WI38 (cell line): Measurements from ENCODE around the gene GPR183.

Source experiments
- H3K4me3 ChIP-seq: 2 replicates; pipeline ENCODE4 v1.5.1; 2011; ENCODE audit warnings: low read depth, mild to moderate bottlenecking, control low read depth, low read length
- TF ChIP-seq, protein P1 (sequence below): IDR thresholded peaks from 2 replicates; pipeline ENCODE4 v1.5.1; 2012; ENCODE audit warnings: low read depth, mild to moderate bottlenecking, control low read depth, low read length

Gene GPR183, protein sequence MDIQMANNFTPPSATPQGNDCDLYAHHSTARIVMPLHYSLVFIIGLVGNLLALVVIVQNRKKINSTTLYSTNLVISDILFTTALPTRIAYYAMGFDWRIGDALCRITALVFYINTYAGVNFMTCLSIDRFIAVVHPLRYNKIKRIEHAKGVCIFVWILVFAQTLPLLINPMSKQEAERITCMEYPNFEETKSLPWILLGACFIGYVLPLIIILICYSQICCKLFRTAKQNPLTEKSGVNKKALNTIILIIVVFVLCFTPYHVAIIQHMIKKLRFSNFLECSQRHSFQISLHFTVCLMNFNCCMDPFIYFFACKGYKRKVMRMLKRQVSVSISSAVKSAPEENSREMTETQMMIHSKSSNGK

DNA sequence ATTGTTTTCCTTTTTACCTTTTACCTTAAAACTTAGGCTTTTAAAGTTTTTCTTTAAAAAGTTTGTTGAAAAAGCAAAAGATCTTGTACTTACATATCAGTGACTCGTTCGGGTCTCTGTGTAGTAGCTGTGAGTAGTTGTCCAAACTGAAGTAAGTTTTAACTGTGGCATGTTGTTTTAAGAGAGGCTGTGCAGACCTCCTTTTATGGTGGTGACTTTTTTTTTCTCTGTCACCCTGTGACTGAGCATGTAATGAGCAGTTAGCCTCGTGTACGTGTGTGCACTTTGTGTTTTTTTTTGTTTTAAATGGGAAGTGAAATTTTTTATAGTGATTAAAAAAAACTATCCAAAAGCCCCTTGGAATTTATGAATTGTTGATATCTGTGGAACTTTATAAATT lies at the start of gene GPR183:
Gene GPR183, minus strand, starts transcription at position 153 of the 400 bp plus-strand sequence. CDS start 11,254 bp downstream, outside the sequence.
- TF ChIP-seq, protein P1, sequence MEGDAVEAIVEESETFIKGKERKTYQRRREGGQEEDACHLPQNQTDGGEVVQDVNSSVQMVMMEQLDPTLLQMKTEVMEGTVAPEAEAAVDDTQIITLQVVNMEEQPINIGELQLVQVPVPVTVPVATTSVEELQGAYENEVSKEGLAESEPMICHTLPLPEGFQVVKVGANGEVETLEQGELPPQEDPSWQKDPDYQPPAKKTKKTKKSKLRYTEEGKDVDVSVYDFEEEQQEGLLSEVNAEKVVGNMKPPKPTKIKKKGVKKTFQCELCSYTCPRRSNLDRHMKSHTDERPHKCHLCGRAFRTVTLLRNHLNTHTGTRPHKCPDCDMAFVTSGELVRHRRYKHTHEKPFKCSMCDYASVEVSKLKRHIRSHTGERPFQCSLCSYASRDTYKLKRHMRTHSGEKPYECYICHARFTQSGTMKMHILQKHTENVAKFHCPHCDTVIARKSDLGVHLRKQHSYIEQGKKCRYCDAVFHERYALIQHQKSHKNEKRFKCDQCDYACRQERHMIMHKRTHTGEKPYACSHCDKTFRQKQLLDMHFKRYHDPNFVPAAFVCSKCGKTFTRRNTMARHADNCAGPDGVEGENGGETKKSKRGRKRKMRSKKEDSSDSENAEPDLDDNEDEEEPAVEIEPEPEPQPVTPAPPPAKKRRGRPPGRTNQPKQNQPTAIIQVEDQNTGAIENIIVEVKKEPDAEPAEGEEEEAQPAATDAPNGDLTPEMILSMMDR, result no peak
- H3K4me3 ChIP-seq, result no peak within 1 kb of the TSS

DNA sequence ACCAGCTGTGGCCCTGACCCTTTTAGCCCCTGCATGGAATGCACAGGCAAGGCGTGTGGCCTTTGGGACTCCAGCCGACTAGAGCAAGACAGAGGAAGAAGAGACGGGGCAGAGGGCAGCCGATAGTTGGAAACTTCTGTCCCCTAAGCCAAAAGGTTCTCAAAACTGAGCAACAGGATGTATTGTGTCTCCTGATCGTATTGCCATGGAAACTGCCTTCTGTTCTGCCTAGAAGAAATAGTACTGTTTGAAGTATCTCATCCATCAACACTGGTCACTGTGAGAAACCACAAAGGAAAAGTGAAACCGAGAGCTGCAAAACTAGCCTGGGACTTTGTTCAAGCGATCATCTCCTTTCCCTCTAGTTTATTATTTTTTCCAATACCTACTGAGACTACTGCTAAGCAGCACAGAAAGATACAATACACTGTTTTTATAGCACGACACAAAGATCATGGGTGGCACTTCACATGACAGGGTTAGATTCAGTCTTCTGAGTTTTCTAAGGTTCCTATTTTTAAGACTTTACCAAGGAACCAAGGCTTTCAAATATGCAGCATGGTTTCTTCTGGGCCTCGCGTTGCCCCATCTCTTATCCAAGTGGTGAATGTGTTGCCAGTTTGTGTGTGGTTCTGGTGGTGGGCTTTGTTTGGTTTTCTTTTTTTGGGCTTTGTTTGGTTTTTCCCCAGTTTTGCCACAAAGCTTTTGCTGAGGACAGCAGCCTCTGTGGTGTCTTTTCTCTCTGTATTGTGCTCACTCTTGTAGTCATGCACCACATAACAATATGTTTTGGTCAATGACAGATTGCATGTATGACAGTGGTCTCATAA lies 49.3 kb upstream of the GPR183 start:
- peak overlapping the region; percentile 44 for H3K4me3 ChIP-seq
- TF ChIP-seq, protein P1, result no peak

DNA sequence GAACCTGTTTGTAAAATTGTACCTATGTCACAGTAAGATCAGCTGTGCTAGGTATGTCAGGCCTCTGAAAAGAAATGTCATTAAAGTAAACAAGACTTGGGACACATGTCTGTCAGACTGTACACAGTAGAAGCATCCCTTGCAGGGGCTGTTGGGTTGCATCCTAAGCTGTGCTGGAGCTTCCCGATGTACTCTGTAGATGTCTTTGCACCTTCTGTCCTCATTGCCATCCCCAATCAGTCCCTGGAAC lies 48.7 kb upstream of the GPR183 start:
- TF ChIP-seq, protein P1, result no peak
- peak overlapping the region; percentile 44 for H3K4me3 ChIP-seq

DNA sequence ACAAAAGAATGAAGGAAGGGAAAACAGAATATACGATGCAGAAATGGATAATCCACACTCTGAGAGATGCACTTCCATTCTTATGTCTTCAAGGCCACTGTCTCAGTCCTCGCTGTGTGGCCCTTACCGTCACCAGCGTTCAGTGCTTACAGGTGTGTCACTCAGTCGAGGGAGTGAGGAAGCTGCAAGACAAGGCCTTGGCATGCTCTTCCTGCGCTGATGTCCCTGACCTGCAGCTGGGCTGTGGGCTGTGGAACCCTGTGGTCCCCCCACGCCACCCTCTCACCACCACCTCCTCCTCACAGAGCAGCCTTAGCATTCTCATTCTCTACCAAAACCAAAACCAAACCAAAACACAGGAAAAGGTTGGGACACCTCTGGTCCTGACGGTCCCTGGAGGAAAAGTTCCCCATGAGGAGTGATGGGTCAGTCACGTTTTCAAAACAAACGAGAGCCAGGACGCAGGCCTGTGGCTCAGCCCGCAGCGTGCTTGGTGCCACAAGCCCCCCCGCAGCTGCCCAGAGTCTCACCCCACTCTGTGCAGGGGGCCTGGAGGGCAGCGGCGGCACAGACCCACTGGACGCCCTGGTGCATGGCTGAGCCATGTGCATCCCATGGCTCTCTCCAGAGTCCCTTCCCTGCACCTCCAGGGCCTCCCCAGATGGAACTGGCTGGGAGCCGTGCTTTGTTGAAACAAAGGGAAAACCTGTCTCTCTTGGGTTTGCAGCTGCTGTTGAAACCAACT lies 48.2 kb upstream of the GPR183 start:
- H3K4me3 ChIP-seq, result no peak overlapping the region
- TF ChIP-seq, protein P1, result no peak

DNA sequence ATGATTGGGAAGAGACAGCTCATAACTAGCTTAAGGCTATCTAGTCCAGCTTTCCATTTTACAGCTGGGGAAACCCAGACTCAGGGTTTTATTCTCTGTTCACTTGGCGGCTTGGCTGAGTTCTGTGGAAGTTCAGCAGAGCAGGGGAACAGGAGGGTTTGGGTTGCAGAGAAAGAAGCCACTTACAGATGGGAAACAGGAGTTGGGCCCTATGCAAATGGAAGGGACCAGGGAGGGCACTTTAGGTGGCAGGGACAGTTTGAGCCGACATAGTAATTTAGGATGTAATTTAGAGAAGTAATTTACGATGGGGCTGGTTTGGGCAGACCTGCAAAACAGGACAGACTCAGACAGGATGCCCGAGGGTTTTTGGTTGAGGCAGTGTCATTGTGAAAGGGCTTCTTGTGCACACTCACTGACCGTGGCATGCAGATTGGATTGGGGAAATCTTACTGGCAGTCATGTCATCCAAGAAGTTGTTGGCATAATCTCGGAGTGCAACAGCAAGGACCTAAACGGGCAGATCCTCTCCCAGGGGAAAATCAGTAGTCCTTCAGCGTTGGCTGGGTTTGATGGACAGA lies 47.3 kb upstream of the GPR183 start:
- TF ChIP-seq, protein P1, result no peak
- H3K4me3 ChIP-seq, result no peak overlapping the region

DNA sequence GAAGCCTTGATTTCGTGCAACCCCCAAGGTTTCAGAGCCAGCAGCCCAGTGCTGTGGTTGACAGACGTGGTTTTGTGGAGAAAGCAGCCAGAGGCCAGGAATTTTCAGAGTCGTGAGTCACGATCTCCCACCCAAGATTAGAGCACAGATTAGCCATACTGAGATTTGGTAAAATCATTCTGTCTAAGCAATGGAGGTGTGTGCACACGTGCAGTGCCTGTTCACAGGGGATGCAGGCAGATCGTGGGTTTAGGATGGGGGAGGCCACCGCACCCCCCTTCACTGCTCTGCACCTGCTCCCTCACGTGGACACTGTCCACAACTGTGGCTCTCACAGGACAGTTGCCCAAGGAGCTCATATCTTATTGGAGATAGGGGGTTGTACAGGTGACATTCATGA lies 46.6 kb upstream of the GPR183 start:
- TF ChIP-seq, protein P1, result no peak
- H3K4me3 ChIP-seq, result no peak overlapping the region
